Right renal cortex interstitium (tissue), 3 donors: ENCODE measurements around the gene SIRT2. TPM values are rescaled to one million over a fixed set of nuclear protein-coding genes. Genes with fewer than 3 reads are reported as not detected.
"Not testable (repeated sequence)": the region's sequence is repeated elsewhere in the genome, so short reads cannot be mapped to it uniquely, and the experiment has no call there.

Source experiments
- DNase-seq, 3 donors: peaks; one replicate each; pipeline ENCODE4 v3.0.0-alpha.2; 2013; ENCODE audit warnings: low read depth in 3 of 3, low spot score in 2 of 3
- polyA plus RNA-seq, 3 donors: library from polyadenylated mRNA; unstranded; fragments of 120-200 nt; gene quantifications; one replicate each; pipeline ENCODE4 v1.2.1, GENCODE V29; 2013; ENCODE audit not compliant: insufficient read length in 3 of 3

Gene SIRT2
- 10 to 100 TPM; 35.8 to 41.0 (median 38.5) TPM for polyA plus RNA-seq

DNA sequence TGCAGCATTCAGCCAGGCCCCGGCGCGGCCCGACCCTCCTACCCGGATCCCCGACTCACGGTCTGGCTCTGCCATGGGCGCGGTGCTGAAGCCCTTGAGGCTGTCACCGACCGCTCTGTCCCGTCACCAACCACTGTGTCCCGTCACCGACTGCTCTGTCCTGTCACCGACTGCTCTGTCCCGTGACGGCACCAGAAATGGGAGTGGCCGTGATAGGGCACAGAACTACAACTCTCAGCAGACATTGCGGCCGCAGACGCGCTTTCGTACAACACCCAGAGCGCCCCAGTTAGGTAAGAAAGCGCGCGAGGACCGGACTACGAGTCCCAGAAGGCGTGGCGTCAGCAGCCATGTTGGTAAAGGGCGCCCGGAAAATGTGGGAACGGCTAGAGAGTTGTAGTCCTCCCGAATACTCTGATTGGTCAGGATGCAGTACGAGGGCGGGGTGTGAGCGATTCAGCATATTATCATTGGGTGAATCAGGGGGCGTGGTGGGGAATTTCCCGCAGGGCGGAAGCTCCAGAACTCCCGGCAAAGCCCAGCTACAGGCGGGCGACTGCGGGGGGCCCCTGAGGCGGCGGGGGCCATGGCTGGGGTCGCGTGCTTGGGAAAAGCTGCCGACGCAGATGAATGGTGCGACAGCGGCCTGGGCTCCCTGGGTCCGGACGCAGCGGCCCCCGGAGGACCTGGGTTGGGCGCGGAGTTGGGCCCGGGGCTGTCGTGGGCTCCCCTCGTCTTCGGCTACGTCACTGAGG lies at the start of gene SIRT2, which contains the start of gene NFKBIB:
Gene SIRT2, minus strand, starts transcription at position 172 of the 755 bp plus-strand sequence. Its CDS starts 97 bp downstream, at position 75.
Gene NFKBIB, plus strand, starts transcription at position 523 of the 755 bp plus-strand sequence. Its CDS starts 64 bp downstream, at position 587.
- peak; percentile 99 to 100 (median 99) for DNase-seq

GRCh38 chr19:38946229-38947010 lies 47.0 kb upstream of the SIRT2 start:
- DNase-seq, result no peak

- DNase-seq, result no peak
Measured at GRCh38 chr19:38945562-38946228, 46.3 kb upstream of the SIRT2 start.

GRCh38 chr19:38944981-38945506 lies 45.6 kb upstream of the SIRT2 start:
- no peak for DNase-seq

DNA sequence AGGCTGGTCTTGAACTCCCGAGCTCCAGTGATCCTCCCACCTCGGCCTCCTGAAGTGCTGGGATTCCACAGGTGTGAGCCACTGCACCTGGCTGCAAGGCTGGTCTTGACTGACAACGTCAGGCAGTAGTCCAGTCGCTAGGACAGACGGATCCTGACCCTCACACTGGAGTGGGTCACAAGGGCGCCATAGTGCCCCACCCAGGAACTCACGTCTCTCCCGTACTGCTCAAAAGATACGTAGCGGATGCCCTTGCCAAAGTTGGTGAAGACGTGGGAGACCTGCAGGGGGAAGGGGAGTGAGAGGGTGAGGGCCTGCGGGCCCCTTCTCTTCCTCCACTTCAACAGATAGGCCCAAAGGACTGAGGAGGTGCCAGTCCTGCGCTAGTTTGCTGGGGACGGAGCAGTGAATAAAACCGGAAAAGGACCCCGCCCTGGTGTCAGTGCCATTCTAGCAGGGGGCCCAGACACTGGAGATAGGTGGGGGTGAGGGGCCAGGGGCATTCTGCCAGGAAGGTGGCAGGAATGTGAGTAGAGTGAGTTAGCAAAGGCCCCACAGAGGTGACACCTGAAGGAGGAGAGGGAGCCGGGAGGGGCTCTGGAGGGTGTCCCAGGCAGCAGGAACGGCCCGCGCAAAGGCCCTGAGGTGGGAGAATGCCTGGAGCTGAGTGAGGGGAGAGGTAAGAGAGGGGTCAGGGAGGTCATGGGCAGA lies 43.2 kb upstream of the SIRT2 start:
- DNase-seq, result no peak

- no peak for DNase-seq
Measured at GRCh38 chr19:38941979-38942378, 42.6 kb upstream of the SIRT2 start.

DNA sequence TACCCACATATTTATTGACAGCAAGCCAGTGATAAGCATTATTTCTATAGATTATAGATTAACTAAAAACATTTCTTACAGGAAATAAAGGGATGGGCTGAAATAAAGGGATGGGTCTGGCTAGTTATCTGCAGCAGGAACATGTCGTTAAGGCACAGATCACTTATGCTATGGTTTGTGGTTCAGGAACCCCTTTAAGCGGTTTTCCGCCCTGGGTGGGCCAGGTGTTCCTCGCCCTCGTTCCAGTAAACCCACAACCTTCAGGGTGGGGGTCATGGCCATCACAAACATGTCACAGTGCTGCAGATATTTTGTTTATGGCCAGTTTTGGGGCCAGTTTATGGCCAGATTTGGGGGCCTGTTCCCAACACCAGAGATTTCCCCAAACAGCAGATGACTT lies 42.0 kb upstream of the SIRT2 start:
- not testable (repeated sequence) for DNase-seq

DNA sequence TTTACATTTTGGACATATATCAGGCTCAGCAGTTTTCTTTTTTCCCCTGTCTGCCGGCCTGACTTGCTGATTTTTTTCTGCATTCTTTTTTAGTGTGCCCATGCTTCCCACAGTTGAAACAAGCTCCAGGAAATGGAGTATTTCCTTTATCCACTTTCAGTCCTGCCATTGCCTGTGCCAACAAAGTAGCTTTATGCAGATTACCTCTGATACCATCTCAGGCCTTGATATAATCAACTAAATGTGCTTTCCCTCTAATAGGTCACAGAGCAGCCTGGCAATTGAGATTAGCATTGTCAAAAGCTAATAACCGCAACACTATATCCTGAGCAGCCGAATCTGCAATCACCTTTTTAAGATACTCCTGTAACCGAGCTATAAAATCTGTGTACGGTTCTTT lies 40.5 kb upstream of the SIRT2 start:
- no peak for DNase-seq

DNA sequence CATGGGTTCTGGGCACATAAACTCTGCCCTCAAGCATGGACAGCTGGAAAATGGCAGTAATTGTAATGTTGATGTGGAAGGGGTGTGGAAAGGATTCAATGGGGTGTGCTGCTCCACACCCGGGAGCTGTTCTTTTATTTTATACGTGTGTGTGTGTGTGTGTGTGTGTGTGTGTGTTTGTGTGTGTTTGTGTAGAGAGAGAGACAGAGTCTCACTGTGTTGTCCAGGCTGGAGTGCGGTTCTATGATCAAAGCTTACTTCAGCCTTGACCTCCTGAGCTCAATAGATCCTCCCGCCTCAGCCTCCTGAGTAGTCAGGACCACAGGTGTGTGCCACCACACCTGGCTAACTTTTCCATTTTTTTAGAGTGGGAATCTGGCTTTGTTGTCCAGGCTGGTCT lies 34.1 kb upstream of the SIRT2 start:
- no peak for DNase-seq

GRCh38 chr19:38932425-38933179 lies 33.2 kb upstream of the SIRT2 start:
- DNase-seq, result no peak

DNA sequence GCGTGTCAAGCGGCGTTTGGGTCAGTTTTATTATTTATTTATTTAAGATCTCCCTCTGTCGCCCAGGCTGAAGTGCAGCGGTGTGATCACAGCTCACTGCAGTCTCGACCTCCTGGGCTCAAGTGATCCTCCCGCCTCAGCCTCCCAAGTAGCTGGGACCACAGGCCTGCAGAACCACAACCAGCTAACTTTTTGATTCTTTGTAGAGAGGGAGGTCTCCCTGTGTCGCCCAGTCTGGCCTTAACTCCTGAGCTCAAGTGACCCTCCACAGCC lies 32.0 kb upstream of the SIRT2 start:
- no peak for DNase-seq

GRCh38 chr19:38930776-38931520 lies 31.5 kb upstream of the SIRT2 start, which contains the start of gene MRPS12:
MRPS12 (plus strand) TSS chr19:38930944; CDS start chr19:38931295, 351 bp downstream.
- peak; percentile 98 to 99 (median 99) for DNase-seq

DNA sequence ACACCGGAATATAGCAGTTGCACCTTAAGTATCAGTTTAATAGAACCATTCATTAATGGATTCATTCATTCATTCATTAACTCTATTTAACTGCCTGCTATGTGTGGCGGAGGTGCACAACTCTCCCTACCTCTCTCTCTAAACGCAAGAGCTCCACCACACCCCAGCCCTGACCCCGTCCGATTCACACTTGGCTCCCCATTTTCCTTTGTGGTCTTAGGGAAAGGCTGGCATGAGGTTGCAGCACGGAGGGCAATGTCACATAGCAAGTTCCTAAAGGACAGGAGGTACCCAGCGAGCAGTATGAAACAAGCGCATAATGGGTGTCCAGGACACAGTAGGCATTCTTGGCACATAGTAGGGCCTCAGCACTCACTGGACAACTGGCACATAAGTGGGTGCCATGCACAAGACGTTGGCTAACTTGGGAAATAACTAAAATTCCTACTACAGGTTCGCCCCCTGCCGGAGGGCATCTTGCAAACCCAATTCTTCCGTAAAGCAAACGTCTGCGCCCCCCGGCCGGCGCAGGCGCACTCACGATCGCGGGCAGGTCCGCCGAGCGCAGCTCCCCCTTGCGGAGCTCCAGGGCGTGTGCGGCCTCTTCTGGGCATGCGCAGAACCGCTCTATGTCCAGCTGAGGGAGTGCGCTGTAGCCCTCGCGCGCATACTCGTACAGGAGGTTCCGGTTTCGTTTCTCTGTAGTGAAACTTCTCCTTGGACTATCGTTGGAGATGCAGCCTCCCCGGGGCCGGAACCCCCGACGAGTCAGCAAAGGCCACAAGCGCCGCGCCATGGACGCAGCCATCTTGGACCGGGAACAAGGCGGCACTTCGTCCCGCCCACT lies 30.7 kb upstream of the SIRT2 start, which contains the start of gene SARS2:
Gene SARS2, minus strand, starts transcription at position 835 of the 847 bp plus-strand sequence. Its CDS starts 27 bp downstream, at position 808.
- peak in 2 of 3 donors; percentile 79 to 93 for DNase-seq

DNA sequence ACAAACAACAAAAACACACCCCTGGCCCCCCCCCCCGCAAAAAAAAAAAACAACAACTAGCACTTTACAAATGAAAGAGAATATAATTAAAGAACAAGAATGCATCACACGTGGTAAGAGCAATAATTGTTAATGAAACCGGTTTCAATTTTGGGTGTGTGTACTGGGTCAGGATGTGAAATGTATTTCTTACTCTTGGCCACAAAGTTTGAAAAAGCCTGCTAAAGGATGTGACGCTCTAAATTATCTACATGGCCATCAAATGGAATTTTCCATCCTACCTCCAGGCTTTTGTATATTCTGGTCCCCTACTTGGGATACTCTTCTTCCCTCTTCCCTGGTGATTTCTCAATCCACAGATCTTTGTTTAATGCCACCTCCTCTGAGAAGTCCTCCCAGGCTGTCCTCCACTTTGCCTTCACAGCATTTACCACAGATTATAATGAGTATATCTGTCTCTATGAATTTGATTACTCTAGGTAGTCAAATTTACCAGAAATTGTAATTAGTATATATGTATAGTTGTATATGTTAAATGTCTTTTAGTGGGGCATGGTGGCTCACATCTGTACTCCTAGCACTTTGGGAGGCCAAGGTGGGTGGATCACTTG lies 29.1 kb upstream of the SIRT2 start:
- DNase-seq, result no peak

DNA sequence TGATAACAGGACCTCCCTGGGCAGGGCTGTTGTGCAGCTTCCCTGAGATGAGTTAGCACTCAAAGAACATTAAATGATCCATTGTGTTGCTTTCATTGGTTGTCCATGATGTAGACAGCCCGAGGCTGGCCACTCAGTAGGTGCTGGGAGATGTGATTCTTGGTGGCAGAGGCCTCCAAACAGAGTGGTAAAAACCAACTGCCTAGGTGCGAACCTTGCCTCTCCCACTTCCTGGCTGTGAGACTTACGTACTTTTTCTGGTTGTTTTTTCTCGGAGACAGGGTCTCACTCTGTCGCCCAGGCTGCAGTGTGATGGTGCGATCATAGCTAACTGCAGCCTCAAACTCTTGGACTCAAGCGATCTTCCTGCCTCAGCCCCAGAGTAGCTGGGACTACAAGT lies 25.0 kb upstream of the SIRT2 start:
- DNase-seq, result no peak

GRCh38 chr19:38922482-38922881 lies 23.1 kb upstream of the SIRT2 start:
- DNase-seq, result no peak
